Fibroblast of the aortic adventitia (primary cell): ENCODE measurements around the gene ZHX3. TPM values are rescaled to one million over a fixed set of nuclear protein-coding genes. Genes with fewer than 3 reads are reported as not detected.
"Not testable (repeated sequence)": the region's sequence is repeated elsewhere in the genome, so short reads cannot be mapped to it uniquely, and the experiment has no call there.

ENCODE experiments used
- DNase-seq: peaks from one replicate; pipeline ENCODE4 v3.0.0-alpha.2; 2010; ENCODE audit warnings: low read depth
- H3K4me3 ChIP-seq: 2 replicates; pipeline ENCODE4 v1.5.1; 2011; ENCODE audit warnings: low read depth, mild to moderate bottlenecking, control low read depth, low read length, moderate library complexity
- total RNA-seq: library from RNA; depleted of rRNA; stranded (reverse); fragments of >200 nt; gene quantifications from 2 replicates; pipeline ENCODE4 v1.2.3, GENCODE V29; 2012; ENCODE audit warnings: low replicate concordance
- TF ChIP-seq, protein P1 (sequence below): IDR thresholded peaks from 2 replicates; pipeline ENCODE4 v1.5.1; 2011; ENCODE audit warnings: mild to moderate bottlenecking, low read length, control low read depth, inconsistent platforms; ENCODE audit not compliant: insufficient read depth

Gene ZHX3
- total RNA-seq, 1 donor = 47.2 TPM

DNA sequence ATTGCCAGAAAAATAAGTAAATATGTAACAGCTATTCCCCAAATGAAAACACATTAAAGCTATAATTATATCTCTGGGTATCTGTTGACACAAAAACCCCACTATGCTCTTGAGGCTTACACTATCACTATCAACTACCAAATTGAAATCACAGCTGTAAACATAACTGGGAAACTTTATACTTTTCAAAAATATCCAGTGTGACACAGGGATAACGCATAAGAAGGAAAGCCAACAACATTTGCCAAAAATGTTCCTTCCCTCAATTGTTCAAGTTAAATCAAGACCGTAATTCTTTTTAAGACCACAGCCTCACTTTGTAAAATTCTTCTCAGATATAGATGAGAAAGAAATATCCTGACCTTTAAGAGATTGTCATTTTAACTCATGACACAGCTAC, 3.1 kb downstream of the ZHX3 start:
- TF ChIP-seq, protein P1, sequence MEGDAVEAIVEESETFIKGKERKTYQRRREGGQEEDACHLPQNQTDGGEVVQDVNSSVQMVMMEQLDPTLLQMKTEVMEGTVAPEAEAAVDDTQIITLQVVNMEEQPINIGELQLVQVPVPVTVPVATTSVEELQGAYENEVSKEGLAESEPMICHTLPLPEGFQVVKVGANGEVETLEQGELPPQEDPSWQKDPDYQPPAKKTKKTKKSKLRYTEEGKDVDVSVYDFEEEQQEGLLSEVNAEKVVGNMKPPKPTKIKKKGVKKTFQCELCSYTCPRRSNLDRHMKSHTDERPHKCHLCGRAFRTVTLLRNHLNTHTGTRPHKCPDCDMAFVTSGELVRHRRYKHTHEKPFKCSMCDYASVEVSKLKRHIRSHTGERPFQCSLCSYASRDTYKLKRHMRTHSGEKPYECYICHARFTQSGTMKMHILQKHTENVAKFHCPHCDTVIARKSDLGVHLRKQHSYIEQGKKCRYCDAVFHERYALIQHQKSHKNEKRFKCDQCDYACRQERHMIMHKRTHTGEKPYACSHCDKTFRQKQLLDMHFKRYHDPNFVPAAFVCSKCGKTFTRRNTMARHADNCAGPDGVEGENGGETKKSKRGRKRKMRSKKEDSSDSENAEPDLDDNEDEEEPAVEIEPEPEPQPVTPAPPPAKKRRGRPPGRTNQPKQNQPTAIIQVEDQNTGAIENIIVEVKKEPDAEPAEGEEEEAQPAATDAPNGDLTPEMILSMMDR = no peak
- no peak overlapping the region for H3K4me3 ChIP-seq
- peak; percentile 39 for DNase-seq

DNA sequence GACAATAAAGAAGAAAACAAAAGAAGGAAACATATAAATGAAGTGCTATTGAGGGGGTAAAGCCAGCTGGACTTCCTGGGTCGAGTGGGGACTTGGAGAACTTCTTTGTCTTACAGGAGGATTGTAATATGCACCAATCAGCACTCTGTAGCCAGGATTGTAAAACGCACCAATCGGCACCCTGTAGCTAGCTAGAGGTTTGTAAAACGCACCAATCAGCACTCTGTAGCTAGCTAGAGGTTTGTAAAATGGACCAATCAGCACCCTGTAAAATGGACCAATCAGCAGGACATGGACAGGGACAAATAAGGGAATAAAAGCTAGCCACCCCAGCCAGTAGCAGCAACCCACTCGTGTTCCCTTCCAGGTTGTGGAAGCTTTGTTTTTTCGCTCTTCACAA, 5.5 kb downstream of the ZHX3 start:
- DNase-seq, H3K4me3 ChIP-seq: not testable (repeated sequence)

DNA sequence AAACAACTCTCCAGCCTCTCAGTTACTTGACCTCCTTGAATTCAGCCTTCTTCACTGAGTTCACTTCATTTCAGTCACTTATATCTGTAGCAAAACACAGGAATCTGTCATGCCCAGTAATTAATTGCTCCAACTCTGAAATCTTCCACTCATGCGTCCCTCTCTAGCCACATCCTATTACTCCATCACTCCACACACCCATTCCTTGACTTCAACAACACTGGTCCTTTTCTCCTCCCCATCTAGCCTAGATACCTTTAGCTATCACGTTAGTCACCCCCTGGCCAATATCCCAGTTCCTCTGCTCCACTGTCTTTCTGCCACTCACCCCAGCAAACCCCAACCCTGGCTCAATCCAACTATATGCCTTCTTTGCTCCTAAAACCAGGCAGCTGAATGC, 7.7 kb downstream of the ZHX3 start:
- DNase-seq = peak; percentile 81
- no peak overlapping the region for H3K4me3 ChIP-seq
- TF ChIP-seq, protein P1 = no peak

DNA sequence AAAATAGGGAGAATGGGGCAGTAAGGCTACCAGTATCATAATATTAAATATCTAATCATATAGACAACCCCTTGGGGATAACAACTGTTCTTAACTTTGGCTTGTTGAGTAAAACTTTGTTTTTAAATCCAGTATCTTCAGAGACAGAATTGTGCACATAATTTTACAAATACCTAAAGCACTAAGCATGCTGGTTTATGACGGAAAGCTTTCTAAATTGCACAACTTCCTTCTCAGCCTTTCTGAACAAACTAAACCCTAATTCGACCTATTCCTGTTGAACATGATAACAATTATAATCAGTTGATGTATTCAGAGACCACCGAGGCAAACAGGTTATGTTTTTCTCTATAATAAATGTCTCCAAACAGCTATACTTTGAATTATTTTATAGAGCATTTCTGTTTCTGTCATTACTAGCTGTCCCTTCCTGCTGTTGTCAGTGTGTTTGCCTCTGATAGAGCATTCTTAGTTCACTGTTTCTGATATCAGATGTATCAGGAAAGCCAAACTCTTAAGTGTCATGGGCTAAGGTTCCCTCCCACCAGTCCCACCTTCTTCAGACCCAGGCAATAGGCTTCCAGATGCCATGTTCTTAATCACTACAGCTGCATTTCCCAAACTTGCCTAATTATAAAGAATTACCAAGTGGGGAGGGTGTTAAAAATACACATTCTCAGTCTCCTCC, 8.7 kb downstream of the ZHX3 start:
- no peak overlapping the region for H3K4me3 ChIP-seq
- DNase-seq = peak; percentile 66
- TF ChIP-seq, protein P1 = no peak

DNA sequence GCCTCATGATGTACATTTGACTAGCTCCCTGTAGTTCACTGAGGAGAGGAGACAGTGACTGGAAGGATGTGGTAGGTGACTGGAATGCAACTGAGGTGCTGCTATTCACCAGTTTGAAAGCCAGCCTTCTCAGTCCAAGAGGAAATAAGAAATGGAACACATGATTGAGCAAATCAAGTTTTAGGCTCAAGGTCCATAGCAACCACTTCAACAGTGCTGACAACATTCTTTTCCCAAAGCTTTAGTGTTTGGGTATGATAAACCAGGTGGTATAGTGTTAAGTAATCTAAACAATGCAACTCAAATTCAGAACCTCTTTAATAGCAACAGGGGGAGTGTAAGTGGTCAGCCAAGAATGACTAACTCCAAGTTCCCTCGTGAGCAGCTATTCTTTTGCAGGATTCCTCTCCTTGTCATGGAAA, 9.2 kb downstream of the ZHX3 start:
- peak; percentile 75 for DNase-seq
- no peak overlapping the region for H3K4me3 ChIP-seq
- TF ChIP-seq, protein P1 = no peak

DNA sequence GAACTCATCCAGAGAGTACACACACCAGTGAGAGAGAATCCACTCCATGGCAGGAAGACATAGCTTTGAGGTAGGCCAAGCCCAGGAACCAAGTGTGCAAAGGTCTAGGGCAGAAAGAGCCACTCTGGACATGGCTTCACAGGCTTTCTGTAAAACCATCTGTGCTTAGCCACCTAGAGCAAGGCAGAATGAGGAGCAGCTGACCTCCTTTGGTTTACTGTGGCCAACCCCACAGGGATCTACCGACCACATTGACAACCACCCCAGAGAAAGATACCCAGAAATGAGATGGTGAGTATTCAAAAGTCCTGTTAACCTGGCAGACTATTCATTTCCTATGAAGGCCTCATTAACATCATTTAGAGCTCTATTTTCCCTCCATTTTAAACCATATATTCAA, 10.5 kb downstream of the ZHX3 start:
- TF ChIP-seq, protein P1 = no peak
- no peak for DNase-seq
- H3K4me3 ChIP-seq = no peak overlapping the region

DNA sequence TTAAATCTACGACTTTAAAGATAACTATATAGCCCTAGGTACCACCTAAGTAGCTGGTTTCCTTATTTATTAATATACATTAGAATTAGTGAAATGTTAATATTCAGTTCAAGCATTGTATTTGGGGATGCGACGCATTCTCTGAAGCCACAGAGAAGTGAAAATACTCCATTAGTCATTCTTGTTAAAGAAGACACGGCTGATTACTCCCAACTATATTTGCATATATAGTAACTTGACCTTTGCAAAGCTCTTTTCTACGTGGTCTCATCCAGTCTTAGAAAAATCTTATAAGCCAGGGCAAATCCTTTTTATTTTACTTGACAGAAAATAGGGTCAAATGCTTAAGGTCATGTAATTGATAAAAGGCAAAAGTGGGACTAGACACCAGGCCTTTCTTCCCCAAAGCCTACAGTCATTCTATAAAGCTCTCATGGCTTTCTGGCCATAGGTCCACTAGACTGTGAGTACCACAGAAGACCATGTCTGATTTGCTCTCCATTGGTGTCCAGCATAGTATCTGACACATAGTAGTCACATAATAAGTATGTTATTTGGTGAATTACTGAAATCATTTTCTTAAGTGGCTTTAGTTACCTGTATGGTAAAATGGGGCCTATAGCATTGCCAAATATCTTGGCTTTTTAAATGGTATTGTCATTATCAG, 11.3 kb downstream of the ZHX3 start:
- TF ChIP-seq, protein P1 = no peak
- H3K4me3 ChIP-seq = no peak overlapping the region
- DNase-seq = no peak
